ENCODE results near the gene ESR1. TPM values are rescaled to one million over a fixed set of nuclear protein-coding genes. Genes with fewer than 3 reads are reported as not detected.

ESR1 gene
- total RNA-seq, 1 donor from 2014 or later: 0.05 TPM

GRCh38 chr6:151900256-151900655 is 92.8 kb downstream of the ESR1 start:
- no peak overlapping the region for H3K4me3 Mint-ChIP-seq (ENCODE audit: unreplicated experiment)

DNA sequence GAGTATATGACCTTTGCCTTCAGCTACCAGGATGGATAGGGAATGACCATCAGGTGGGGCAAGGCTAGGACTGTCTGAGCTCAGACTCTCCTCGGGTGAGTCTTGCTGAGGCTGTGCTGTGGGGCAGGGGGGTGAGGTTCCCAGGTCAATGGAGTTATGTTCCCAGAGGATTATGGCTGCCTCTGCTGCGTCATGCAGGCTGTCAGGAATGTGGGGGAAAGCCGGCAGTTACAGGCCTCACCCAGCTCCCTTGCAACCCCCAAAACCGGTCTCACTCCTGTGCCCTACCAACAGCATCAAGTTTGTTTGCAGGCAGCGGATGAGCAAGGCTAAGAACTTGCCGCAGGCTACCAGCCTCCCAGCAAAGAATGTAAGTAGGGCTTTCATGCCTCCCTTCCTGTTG is 93.5 kb downstream of the ESR1 start:
- no peaks in the 10 kb centered on the region for H3K27me3 ChIP-seq (ENCODE audit: insufficient read depth, low read length)
- DNase-seq (ENCODE audit: low read depth) (no peak), FAIRE-seq (no peak)
- Mint-ChIP-seq H3K4me1 (ENCODE audit: low read depth, unreplicated experiment) (no peaks in the 10 kb centered on the region), H3K27ac (ENCODE audit: unreplicated experiment) (no peak overlapping the region), H3K36me3 (ENCODE audit: low read depth, unreplicated experiment) (peaks cover 3% of the 10 kb centered on the region), H3K27me3 (ENCODE audit: low read depth, unreplicated experiment) (peaks cover 3% of the 10 kb centered on the region), H3K4me3 (ENCODE audit: unreplicated experiment) (no peak overlapping the region), H3K9me3 (ENCODE audit: unreplicated experiment) (peaks cover 6% of the 10 kb centered on the region)
- no peak overlapping the region for H3K4me3 ChIP-seq (ENCODE audit: insufficient read depth, low read depth, low read length)
- H3K4me2 ChIP-seq (ENCODE audit: low read length): no peak overlapping the region
- no peak for TF ChIP-seq CTCF (IDR thresholded peaks at IDR 0.05; ENCODE audit: insufficient read depth, low read depth, low read length)
- TF ChIP-seq EZH2 (IDR thresholded peaks at IDR 0.05; ENCODE audit: insufficient read depth, low read length): no peak
- no peaks in the 10 kb centered on the region for H3K36me3 ChIP-seq (ENCODE audit: insufficient read depth, low read length)
- H3K4me1 ChIP-seq (ENCODE audit: insufficient read depth, low read length): no peaks in the 10 kb centered on the region
- H3K79me2 ChIP-seq (ENCODE audit: insufficient read depth, low read length): no peaks in the 10 kb centered on the region
- no peak overlapping the region for H2AFZ ChIP-seq (ENCODE audit: low read depth, low read length)
- H4K20me1 ChIP-seq (ENCODE audit: insufficient read depth, low read length): no peaks in the 10 kb centered on the region
- H3K9ac ChIP-seq (ENCODE audit: low read length): no peak overlapping the region
- no peaks in the 10 kb centered on the region for H3K9me3 ChIP-seq (ENCODE audit: insufficient read depth, low read depth, low read length)
- H3K27ac ChIP-seq (ENCODE audit: low read depth, low read length): no peak overlapping the region

More at GRCh38 chr6:151900256-151900655, 92.8 kb downstream of the ESR1 start:
- no peaks in the 10 kb centered on the region for H3K4me1 Mint-ChIP-seq (ENCODE audit: low read depth, unreplicated experiment)
- Histone ChIP-seq H3K27me3 (ENCODE audit: insufficient read depth, low read length) (no peaks in the 10 kb centered on the region), H2AFZ (ENCODE audit: low read depth, low read length) (no peak overlapping the region), H3K9me3 (ENCODE audit: insufficient read depth, low read depth, low read length) (no peaks in the 10 kb centered on the region), H3K27ac (ENCODE audit: low read depth, low read length) (no peak overlapping the region), H3K4me2 (ENCODE audit: low read length) (no peak overlapping the region), H3K9ac (ENCODE audit: low read length) (no peak overlapping the region), H3K4me3 (ENCODE audit: insufficient read depth, low read depth, low read length) (no peak overlapping the region), H3K36me3 (ENCODE audit: insufficient read depth, low read length) (no peaks in the 10 kb centered on the region), H4K20me1 (ENCODE audit: insufficient read depth, low read length) (no peaks in the 10 kb centered on the region), H3K79me2 (ENCODE audit: insufficient read depth, low read length) (no peaks in the 10 kb centered on the region), H3K4me1 (ENCODE audit: insufficient read depth, low read length) (no peaks in the 10 kb centered on the region)
- H3K9me3 Mint-ChIP-seq (ENCODE audit: unreplicated experiment): peaks cover 6% of the 10 kb centered on the region
- FAIRE-seq: no peak
- H3K27me3 Mint-ChIP-seq (ENCODE audit: low read depth, unreplicated experiment): peaks cover 3% of the 10 kb centered on the region
- no peak overlapping the region for H3K27ac Mint-ChIP-seq (ENCODE audit: unreplicated experiment)
- peaks cover 3% of the 10 kb centered on the region for H3K36me3 Mint-ChIP-seq (ENCODE audit: low read depth, unreplicated experiment)
- no peak for DNase-seq (ENCODE audit: low read depth)
- TF ChIP-seq EZH2 (IDR thresholded peaks at IDR 0.05; ENCODE audit: insufficient read depth, low read length): no peak
- no peak for TF ChIP-seq CTCF (IDR thresholded peaks at IDR 0.05; ENCODE audit: insufficient read depth, low read depth, low read length)

DNA sequence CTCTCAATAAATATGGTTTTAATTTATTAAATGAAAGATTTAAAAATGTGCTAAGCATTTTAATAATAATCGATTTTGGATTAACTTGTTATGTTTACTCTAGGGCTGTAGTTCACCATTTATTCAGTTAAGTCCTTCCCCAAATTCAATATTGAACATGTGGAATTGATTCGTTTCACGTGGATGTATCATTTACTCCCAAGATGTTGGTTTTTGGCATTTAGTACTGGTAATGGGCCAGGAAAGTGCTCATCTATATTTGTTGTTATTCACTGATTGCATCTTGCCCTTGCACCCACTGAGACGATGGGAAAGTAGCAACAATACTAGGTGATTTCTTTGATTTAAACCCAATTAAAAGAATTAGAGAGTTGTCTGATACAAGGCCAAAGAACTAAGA is 97.1 kb downstream of the ESR1 start:
- DNase-seq (ENCODE audit: low read depth) (no peak), FAIRE-seq (no peak)
- Mint-ChIP-seq H3K27ac (ENCODE audit: unreplicated experiment) (no peak overlapping the region), H3K4me1 (ENCODE audit: low read depth, unreplicated experiment) (no peaks in the 10 kb centered on the region), H3K4me3 (ENCODE audit: unreplicated experiment) (no peak overlapping the region), H3K36me3 (ENCODE audit: low read depth, unreplicated experiment) (peaks cover 3% of the 10 kb centered on the region), H3K27me3 (ENCODE audit: low read depth, unreplicated experiment) (peaks cover 3% of the 10 kb centered on the region), H3K9me3 (ENCODE audit: unreplicated experiment) (peaks cover 5% of the 10 kb centered on the region)
- H2AFZ ChIP-seq (ENCODE audit: low read depth, low read length): no peak overlapping the region
- TF ChIP-seq EZH2 (IDR thresholded peaks at IDR 0.05; ENCODE audit: insufficient read depth, low read length): no peak
- TF ChIP-seq CTCF (IDR thresholded peaks at IDR 0.05; ENCODE audit: insufficient read depth, low read depth, low read length): no peak
- no peaks in the 10 kb centered on the region for H4K20me1 ChIP-seq (ENCODE audit: insufficient read depth, low read length)
- H3K79me2 ChIP-seq (ENCODE audit: insufficient read depth, low read length): no peaks in the 10 kb centered on the region
- H3K9ac ChIP-seq (ENCODE audit: low read length): no peak overlapping the region
- H3K27ac ChIP-seq (ENCODE audit: low read depth, low read length): no peak overlapping the region
- no peaks in the 10 kb centered on the region for H3K9me3 ChIP-seq (ENCODE audit: insufficient read depth, low read depth, low read length)
- H3K4me3 ChIP-seq (ENCODE audit: insufficient read depth, low read depth, low read length): no peak overlapping the region
- no peaks in the 10 kb centered on the region for H3K36me3 ChIP-seq (ENCODE audit: insufficient read depth, low read length)
- no peaks in the 10 kb centered on the region for H3K27me3 ChIP-seq (ENCODE audit: insufficient read depth, low read length)
- no peak overlapping the region for H3K4me2 ChIP-seq (ENCODE audit: low read length)
- no peaks in the 10 kb centered on the region for H3K4me1 ChIP-seq (ENCODE audit: insufficient read depth, low read length)
